Lung (tissue), 12 donors: Measurements from ENCODE around the gene SMYD4. TPM values are rescaled to one million over a fixed set of nuclear protein-coding genes. Genes with fewer than 3 reads are reported as not detected.

ENCODE experiments used
- ATAC-seq: fragments of 200-7000 bp; cut with Tn5 transposase; one replicate; pipeline ENCODE4 v1.9.1; 2020; ENCODE audit warnings: moderate number of reproducible peaks; ENCODE audit not compliant: insufficient read depth, low FRiP score
- DNase-seq, 3 donors: peaks; one replicate each; pipeline ENCODE4 v3.0.0-alpha.2; 2013 to 2017
- H3K27ac ChIP-seq, 2 donors: one replicate each; pipeline ENCODE4 v1.5.1; 2013; ENCODE audit warnings: mild to moderate bottlenecking in 2 of 2, moderate library complexity in 2 of 2, control low read depth in 1 of 2, inconsistent platforms in 1 of 2, low read depth in 1 of 2, low read length in 1 of 2
- H3K27me3 ChIP-seq, 3 donors: one replicate each; pipeline ENCODE4 v1.5.1; 2013; ENCODE audit warnings: low read length in 2 of 3; ENCODE audit not compliant: control insufficient read depth in 3 of 3, insufficient read depth in 3 of 3
- H3K36me3 ChIP-seq, 4 donors: one replicate each; pipeline ENCODE4 v1.5.1; 2013; ENCODE audit warnings: low read length in 4 of 4, mild to moderate bottlenecking in 1 of 4, moderate library complexity in 1 of 4; ENCODE audit not compliant: control insufficient read depth in 4 of 4, insufficient read depth in 4 of 4
- H3K4me1 ChIP-seq, 5 donors: one replicate each; pipeline ENCODE4 v1.5.1; 2013; ENCODE audit warnings: low read length in 5 of 5, mild to moderate bottlenecking in 2 of 5, moderate library complexity in 1 of 5; ENCODE audit not compliant: control insufficient read depth in 5 of 5, insufficient read depth in 5 of 5
- H3K4me3 ChIP-seq: one replicate; pipeline ENCODE4 v1.5.1; 2013; ENCODE audit warnings: mild to moderate bottlenecking, control low read depth, moderate library complexity
- H3K9ac ChIP-seq, 2 donors: one replicate each; pipeline ENCODE4 v1.5.1; 2013; ENCODE audit warnings: low read length in 2 of 2, control low read depth in 1 of 2; ENCODE audit not compliant: insufficient read depth in 1 of 2
- H3K9me3 ChIP-seq, 4 donors: one replicate each; pipeline ENCODE4 v1.5.1; 2013; ENCODE audit warnings: low read length in 3 of 4, mild to moderate bottlenecking in 1 of 4, moderate library complexity in 1 of 4; ENCODE audit not compliant: control insufficient read depth in 4 of 4, insufficient read depth in 3 of 4
- CTCF ChIP-seq: IDR thresholded peaks from 2 replicates; pipeline ENCODE4 v1.5.1; 2012; ENCODE audit warnings: mild to moderate bottlenecking; ENCODE audit errors: control extremely low read depth, extremely low read depth
- WGBS, 2 donors: extraction: QIAGEN DNeasy Blood & Tissue Kit; methylation state at CpG; one replicate each; pipeline ENCODE4 v1.1.7; 2013; 5-methylcytosine and 5-hydroxymethylcytosine counted together
- polyA plus RNA-seq, 2 donors: library from polyadenylated mRNA; stranded (reverse); fragments of 200-250 nt; gene quantifications; one replicate each; pipeline ENCODE4 v1.2.1, GENCODE V29; 2013
- total RNA-seq, 2 donors: library from RNA; depleted of rRNA in 1 of 2; stranded (reverse); fragments of >200 nt in 1 of 2; gene quantifications; one replicate each; pipeline ENCODE4 v1.2.1, GENCODE V29; 2014 to 2021
- donor health status: control.
- donor health status: control.
- donor health status: Bipolar disorder and iron deficiency.
- donor health status: healthy.
- donor health status: DM: yes; HTN: yes; CAD: no.

The SMYD4 gene
- total and polyA plus RNA-seq, 4 donors = 7.5 to 18.2 (median 11.2) TPM

- peaks cover 0 to 16% (median 4%) of the 10 kb centered on the region in 5 donors for H3K4me1 ChIP-seq
- H3K4me3 ChIP-seq = no peak overlapping the region
- DNase-seq (no peak), ATAC-seq (no peak)
- H3K9me3 ChIP-seq = no peaks in the 10 kb centered on the region
- peaks cover 0 to 64% (median 8%) of the 10 kb centered on the region in 4 donors for H3K36me3 ChIP-seq
- H3K9ac ChIP-seq = no peak overlapping the region
- no peak for TF ChIP-seq CTCF
- no peaks in the 10 kb centered on the region for H3K27me3 ChIP-seq
- 97 to 98% methylated on average over 22 of the region's 22 CpGs for WGBS, 2 donors
- H3K27ac ChIP-seq = no peak overlapping the region
Observed at GRCh38 chr17:1732241-1732832, 97.4 kb downstream of the SMYD4 start.

- H3K9me3 ChIP-seq = no peaks in the 10 kb centered on the region
- ATAC-seq (no peak), DNase-seq (no peak)
- WGBS, 2 donors = 83 to 92% methylated on average over 10 of the region's 10 CpGs
- no peak overlapping the region for H3K9ac ChIP-seq
- H3K36me3 ChIP-seq = peaks cover 0 to 67% (median 5%) of the 10 kb centered on the region in 4 donors
- peak overlapping the region in 1 of 2 donors; percentile 83 for H3K27ac ChIP-seq
- peaks cover 0 to 16% (median 0%) of the 10 kb centered on the region in 5 donors for H3K4me1 ChIP-seq
- TF ChIP-seq CTCF = no peak
- no peaks in the 10 kb centered on the region for H3K27me3 ChIP-seq
- H3K4me3 ChIP-seq = no peak overlapping the region
Observed at GRCh38 chr17:1731194-1731506, 98.6 kb downstream of the SMYD4 start.

- Histone ChIP-seq H3K4me1 (peaks cover 0 to 15% (median 0%) of the 10 kb centered on the region in 5 donors), H3K9me3 (no peaks in the 10 kb centered on the region), H3K27ac (peak overlapping the region; percentile 43 to 83), H3K4me3 (no peak overlapping the region), H3K9ac (no peak overlapping the region), H3K36me3 (peaks cover 0 to 63% (median 5%) of the 10 kb centered on the region in 4 donors), H3K27me3 (no peaks in the 10 kb centered on the region)
- peak; percentile 76 to 89 (median 86) for DNase-seq
- no peak for ATAC-seq
- TF ChIP-seq CTCF = no peak
- 80 to 86% methylated on average over 39 to 40 of the region's 40 CpGs for WGBS, 2 donors
Observed at GRCh38 chr17:1730326-1731193, 99.1 kb downstream of the SMYD4 start.
